ENCODE data around the gene SLC30A7. TPM values are rescaled to one million over a fixed set of nuclear protein-coding genes. Genes with fewer than 3 reads are reported as not detected.

SLC30A7 gene
- total and polyA plus RNA-seq, 2 of the 13 experiments (the other 11 are each of a cell fraction or from before 2014, with no cell fraction given), result 8.3 to 40.8 TPM

GRCh38 chr1:100979631-100980030 lies 83.7 kb downstream of the SLC30A7 start (continued):
- no peak for TF ChIP-seq ZNF646 (CRISPR knock-in tag; IDR thresholded peaks at IDR 0.05)
- no peak for TF ChIP-seq RXRA (CRISPR knock-in tag; IDR thresholded peaks at IDR 0.05)

- Histone ChIP-seq H3K9me3 (ENCODE audit: low read length) (no peaks in the 10 kb centered on the region), H3K36me3 (replicated peaks in 1 of 2; ENCODE audit: control insufficient read depth in 1 of 2, insufficient read depth in 2 of 2, low read length in 2 of 2) (peaks cover 1 to 3% of the 10 kb centered on the region in 2 experiments; a peak in 3 of 5 replicates), H3K9ac (ENCODE audit: insufficient read depth, low read depth, low read length) (no peak overlapping the region), H3K27me3 (ENCODE audit: control insufficient read depth in 1 of 2, insufficient read depth in 2 of 2, low read length in 2 of 2) (no peaks in the 10 kb centered on the region), H3K27ac (ENCODE audit: extremely low read length, insufficient read depth, low read length) (no peak overlapping the region), H3K4me1 (ENCODE audit: insufficient read depth, low read length) (no peaks in the 10 kb centered on the region), H4K20me1 (ENCODE audit: insufficient read depth, low read length) (no peaks in the 10 kb centered on the region), H3K79me2 (ENCODE audit: insufficient read depth, low read length) (no peaks in the 10 kb centered on the region), H2AFZ (ENCODE audit: low read length) (no peak overlapping the region), H3K4me3 (replicated peaks in 1 of 3; ENCODE audit: insufficient read depth in 1 of 3, low read depth in 2 of 3, low read length in 3 of 3) (no peak overlapping the region), H3K4me2 (ENCODE audit: low read depth, low read length) (no peak overlapping the region)
- 98% methylated on average over 4 of the region's 4 CpGs for WGBS (ENCODE audit: low lambda C conversion rate)
- no peak for DNase-seq (ENCODE audit: low spot score)
- no TSS peak for BruUV-seq (replicated peaks)
- ChIA-PET POLR2A (no interaction called here), CTCF (ENCODE audit: low intra/inter-chr PET ratio, low total read pairs) (no interaction called here)
- ATAC-seq, result no peak
- in situ Hi-C loops (cut with HindIII; ENCODE audit: extremely low pct_ligation_motif_present, low pct_unique_long_range_greater_than_20kb) (no loop called here), intact Hi-C loops (cut with micrococcal nuclease; ENCODE audit: unreplicated experiment) (no loop called here)
- no peak for TF ChIP-seq ZNF616 (CRISPR knock-in tag; IDR thresholded peaks at IDR 0.05; ENCODE audit: low read depth)
- no peak for TF ChIP-seq AGO2 (optimal IDR thresholded peaks at IDR 0.05; ENCODE audit: low read depth, low read length)
- no peak for TF ChIP-seq ZNF296 (CRISPR knock-in tag; conservative IDR thresholded peaks at IDR 0.05)
- TF ChIP-seq ZNF451 (CRISPR knock-in tag; IDR thresholded peaks at IDR 0.05), result no peak
- TF ChIP-seq ZNF484 (CRISPR knock-in tag; IDR thresholded peaks at IDR 0.05; ENCODE audit: borderline replicate concordance, low read depth), result no peak
- TF ChIP-seq SALL1 (CRISPR knock-in tag; IDR thresholded peaks at IDR 0.05), result no peak
- no peak for TF ChIP-seq NR2F1 (CRISPR knock-in tag; IDR thresholded peaks at IDR 0.05)
- TF ChIP-seq ZNF597 (CRISPR knock-in tag; IDR thresholded peaks at IDR 0.05), result no peak
- TF ChIP-seq NFE2 (CRISPR knock-in tag; IDR thresholded peaks at IDR 0.05), result no peak
- no peak for TF ChIP-seq GMEB1 (CRISPR knock-in tag; IDR thresholded peaks at IDR 0.05; ENCODE audit: borderline replicate concordance)
- FAIRE-seq, result no peak
Observed at GRCh38 chr1:100982793-100983192, 86.9 kb downstream of the SLC30A7 start.
